ENCODE results near the gene INPP5E. TPM values are rescaled to one million over a fixed set of nuclear protein-coding genes. Genes with fewer than 3 reads are reported as not detected.

The INPP5E gene
- total and polyA plus RNA-seq, 12 donors: 6.6 to 16.8 (median 9.3) TPM

DNA sequence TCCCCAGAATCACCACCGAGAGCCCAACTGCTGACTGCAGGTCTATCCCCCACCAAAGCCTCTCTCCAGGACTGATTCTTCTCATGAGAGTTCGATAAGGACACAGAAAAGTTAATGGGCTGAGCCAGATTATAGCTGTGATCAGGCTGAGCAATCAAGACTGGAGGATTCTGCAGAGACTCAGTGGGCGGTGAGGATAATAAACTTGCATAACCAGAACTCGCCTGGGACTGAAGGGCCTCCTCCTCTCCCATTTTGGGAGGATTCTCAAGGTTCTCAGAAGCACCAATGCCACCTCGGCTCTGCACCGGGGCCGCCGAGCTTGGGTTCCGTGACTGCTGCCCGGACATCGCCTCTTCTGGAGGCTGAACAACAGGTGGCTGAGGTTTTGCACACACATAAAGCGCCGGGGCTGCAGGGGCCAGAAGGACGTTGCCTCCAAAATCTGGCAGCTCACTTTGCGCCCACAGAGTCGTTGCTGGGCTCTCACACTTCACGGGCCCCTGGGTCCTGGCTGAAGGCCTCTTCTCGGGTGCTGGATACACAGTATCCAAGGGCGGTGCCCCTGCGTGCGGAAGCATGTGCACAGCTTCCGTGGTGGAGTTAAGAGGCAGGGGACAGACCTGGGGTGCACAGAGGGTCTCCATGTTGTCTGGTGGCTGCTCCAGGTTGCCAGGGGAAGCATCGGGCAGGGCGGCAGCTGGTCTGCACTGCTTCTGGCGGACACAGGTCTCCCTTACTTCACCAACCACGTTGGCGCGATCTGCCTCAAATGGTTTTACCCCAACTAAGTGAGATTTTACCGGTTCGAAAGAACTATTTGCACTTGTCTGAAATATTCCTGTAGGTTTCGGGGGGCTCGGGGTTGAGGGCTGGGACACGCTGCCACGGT lies 35.6 kb upstream of the INPP5E start:
- peaks cover 4 to 99% (median 66%) of the 10 kb centered on the region in 9 donors for H3K36me3 ChIP-seq
- DNase-seq: no peak
- no peak overlapping the region for H3K27ac ChIP-seq
- H3K27me3 ChIP-seq: no peaks in the 10 kb centered on the region
- TF ChIP-seq, protein P1, sequence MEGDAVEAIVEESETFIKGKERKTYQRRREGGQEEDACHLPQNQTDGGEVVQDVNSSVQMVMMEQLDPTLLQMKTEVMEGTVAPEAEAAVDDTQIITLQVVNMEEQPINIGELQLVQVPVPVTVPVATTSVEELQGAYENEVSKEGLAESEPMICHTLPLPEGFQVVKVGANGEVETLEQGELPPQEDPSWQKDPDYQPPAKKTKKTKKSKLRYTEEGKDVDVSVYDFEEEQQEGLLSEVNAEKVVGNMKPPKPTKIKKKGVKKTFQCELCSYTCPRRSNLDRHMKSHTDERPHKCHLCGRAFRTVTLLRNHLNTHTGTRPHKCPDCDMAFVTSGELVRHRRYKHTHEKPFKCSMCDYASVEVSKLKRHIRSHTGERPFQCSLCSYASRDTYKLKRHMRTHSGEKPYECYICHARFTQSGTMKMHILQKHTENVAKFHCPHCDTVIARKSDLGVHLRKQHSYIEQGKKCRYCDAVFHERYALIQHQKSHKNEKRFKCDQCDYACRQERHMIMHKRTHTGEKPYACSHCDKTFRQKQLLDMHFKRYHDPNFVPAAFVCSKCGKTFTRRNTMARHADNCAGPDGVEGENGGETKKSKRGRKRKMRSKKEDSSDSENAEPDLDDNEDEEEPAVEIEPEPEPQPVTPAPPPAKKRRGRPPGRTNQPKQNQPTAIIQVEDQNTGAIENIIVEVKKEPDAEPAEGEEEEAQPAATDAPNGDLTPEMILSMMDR (IDR thresholded peaks at IDR 0.05): no peak
- H3K9me3 ChIP-seq: no peaks in the 10 kb centered on the region
- no peak for ATAC-seq
- peaks cover 0 to 12% (median 0%) of the 10 kb centered on the region in 9 donors for H3K4me1 ChIP-seq
- 92 to 95% methylated on average over 34 of the region's 34 CpGs for WGBS, 2 donors
- no peak overlapping the region for H3K4me3 ChIP-seq
- intact Hi-C loops (cut with DNase I): no loop called here

DNA sequence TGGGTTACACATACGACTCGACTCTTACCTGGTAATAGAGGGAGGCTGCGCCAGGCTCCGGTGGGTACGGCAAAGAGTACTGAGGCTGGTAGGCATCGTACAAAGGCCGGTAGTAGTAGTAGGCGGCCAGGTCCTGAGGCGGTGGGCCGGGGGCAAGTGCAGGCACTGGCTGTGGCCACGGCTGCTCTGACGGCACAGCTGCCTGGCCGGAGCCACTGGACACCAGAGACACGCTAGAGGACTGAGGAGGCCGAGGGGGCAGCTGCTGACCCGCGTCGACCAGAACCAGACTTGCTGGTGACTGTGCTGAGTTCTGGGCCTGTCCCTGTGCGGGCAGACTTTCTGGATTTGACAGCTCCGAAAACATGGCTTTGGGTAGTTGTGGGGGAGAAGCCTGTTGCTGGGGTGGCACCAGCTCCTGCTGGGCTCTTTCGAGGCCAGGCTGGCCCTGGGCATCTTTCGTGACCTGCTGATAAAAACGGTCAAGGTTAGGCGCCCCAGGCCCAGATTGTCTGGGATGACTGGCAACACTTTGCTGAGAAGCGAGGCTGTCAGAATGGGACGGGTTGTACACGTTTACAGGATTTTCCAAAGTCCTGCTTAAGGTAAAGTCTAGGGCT lies 34.5 kb upstream of the INPP5E start:
- Histone ChIP-seq H3K9me3 (no peaks in the 10 kb centered on the region), H3K36me3 (peaks cover 6 to 99% (median 76%) of the 10 kb centered on the region in 9 donors), H3K27me3 (no peaks in the 10 kb centered on the region), H3K4me3 (no peak overlapping the region), H3K27ac (no peak overlapping the region), H3K4me1 (peaks cover 0 to 9% (median 0%) of the 10 kb centered on the region in 9 donors)
- intact Hi-C loops (cut with DNase I): no loop called here
- ATAC-seq: no peak
- DNase-seq: no peak
- TF ChIP-seq, protein P1 (IDR thresholded peaks at IDR 0.05): no peak
- 95% methylated on average over 27 of the region's 27 CpGs for WGBS, 2 donors

GRCh38 chr9:136473354-136473721 lies 33.7 kb upstream of the INPP5E start:
- no peak for DNase-seq
- H3K9me3 ChIP-seq: no peaks in the 10 kb centered on the region
- 90 to 93% methylated on average over 14 of the region's 14 CpGs for whole genome bisulfite sequencing, 2 donors
- intact Hi-C loops (cut with DNase I): no loop called here
- H3K27me3 ChIP-seq: no peaks in the 10 kb centered on the region
- no peak overlapping the region for H3K27ac ChIP-seq
- no peak overlapping the region for H3K4me3 ChIP-seq
- H3K36me3 ChIP-seq: peaks cover 7 to 100% (median 76%) of the 10 kb centered on the region in 9 donors
- ATAC-seq: no peak
- TF ChIP-seq, protein P1 (IDR thresholded peaks at IDR 0.05): no peak
- H3K4me1 ChIP-seq: peaks cover 0 to 4% (median 0%) of the 10 kb centered on the region in 9 donors

DNA sequence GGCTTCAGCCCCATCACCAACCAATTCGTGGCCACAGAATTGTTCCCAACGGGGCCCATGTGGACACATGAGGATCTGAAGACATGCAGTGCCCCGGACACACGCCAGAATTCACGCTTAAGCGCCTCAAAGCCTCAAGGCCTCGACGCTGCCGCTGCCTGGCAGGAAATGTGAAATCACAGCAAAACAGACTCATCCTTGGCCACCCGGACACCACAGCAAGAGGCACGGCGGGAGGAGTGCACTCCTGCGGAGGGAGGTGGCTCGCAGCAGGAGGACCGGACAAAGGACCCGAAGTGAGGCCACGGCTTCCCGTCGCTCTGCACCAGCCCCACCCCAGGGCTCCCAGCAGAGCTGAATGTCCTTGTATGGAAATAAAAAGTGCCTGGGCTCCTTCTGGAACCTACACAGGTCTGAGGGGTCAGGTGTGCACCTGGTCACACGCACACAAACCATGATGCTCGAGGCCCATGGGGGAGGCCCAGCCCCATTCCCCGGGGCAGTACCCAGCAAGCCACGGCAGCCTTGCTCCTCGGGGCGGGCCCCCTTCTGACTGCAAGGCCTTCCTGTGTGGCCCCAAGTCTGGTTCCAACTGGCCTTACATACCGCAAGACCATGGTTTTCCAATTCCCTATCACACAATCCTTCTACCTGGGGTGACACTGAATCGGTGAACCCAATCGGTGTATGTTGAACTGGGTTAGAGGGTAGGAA lies 33.2 kb upstream of the INPP5E start:
- TF ChIP-seq, protein P1 (IDR thresholded peaks at IDR 0.05): no peak
- DNase-seq: no peak
- Histone ChIP-seq H3K27me3 (no peaks in the 10 kb centered on the region), H3K4me1 (no peaks in the 10 kb centered on the region), H3K36me3 (peaks cover 12 to 100% (median 80%) of the 10 kb centered on the region in 9 donors), H3K9me3 (no peaks in the 10 kb centered on the region), H3K4me3 (no peak overlapping the region), H3K27ac (no peak overlapping the region)
- intact Hi-C loops (cut with DNase I): no loop called here
- 88 to 89% methylated on average over 28 of the region's 28 CpGs for WGBS, 2 donors
- ATAC-seq: no peak

Measured in heart right ventricle (tissue), 16 donors.